Smooth muscle cell (in vitro differentiated cells): ENCODE results near the gene SFRP5. TPM values are rescaled to one million over a fixed set of nuclear protein-coding genes. Genes with fewer than 3 reads are reported as not detected.

Experiments
- DNase-seq: peaks from one replicate; lab custom pipeline; 2025; ENCODE audit not compliant: unreplicated experiment; lab: John Stamatoyannopoulos, UW
- H2AFZ ChIP-seq: fragments of 200-600 bp; sonication (generic); 2 replicates; pipeline ENCODE4 v1.6.0; 2016; ENCODE audit warnings: antibody characterized with exemption, low read depth, mild to moderate bottlenecking
- H3F3A ChIP-seq: fragments of 200-600 bp; sonication (generic); 2 replicates; pipeline ENCODE4 v1.6.0; 2017; ENCODE audit warnings: antibody characterized with exemption, low read depth
- H3K27ac ChIP-seq: fragments of 200-600 bp; sonication (generic); 2 replicates; pipeline ENCODE4 v1.5.1; 2016; ENCODE audit warnings: low read depth, mild to moderate bottlenecking
- H3K27me3 ChIP-seq: fragments of 200-600 bp; sonication (generic); 2 replicates; pipeline ENCODE4 v1.6.1; 2016; ENCODE audit warnings: low read depth, mild to moderate bottlenecking
- H3K36me3 ChIP-seq: fragments of 200-600 bp; sonication (generic); 2 replicates; pipeline ENCODE4 v1.5.1; 2016; ENCODE audit warnings: low read depth
- H3K4me1 ChIP-seq: fragments of 200-600 bp; sonication (generic); 2 replicates; pipeline ENCODE4 v1.5.1; 2016; ENCODE audit warnings: low read depth
- H3K4me2 ChIP-seq: fragments of 200-600 bp; sonication (generic); 2 replicates; pipeline ENCODE4 v1.6.0; 2016; ENCODE audit warnings: mild to moderate bottlenecking
- H3K4me3 ChIP-seq: fragments of 200-600 bp; sonication (generic); 2 replicates; pipeline ENCODE4 v1.5.1; 2016; ENCODE audit warnings: mild to moderate bottlenecking
- H3K79me2 ChIP-seq: fragments of 200-600 bp; sonication (generic); 2 replicates; pipeline ENCODE4 v1.6.0; 2016; ENCODE audit warnings: low read depth, mild to moderate bottlenecking
- H3K9ac ChIP-seq: fragments of 200-600 bp; sonication (generic); 2 replicates; pipeline ENCODE4 v1.6.0; 2016; ENCODE audit warnings: low read depth
- H3K9me3 ChIP-seq: fragments of 200-600 bp; sonication (generic); replicated peaks from 2 replicates; pipeline ENCODE4 v1.5.1; 2016; ENCODE audit warnings: low read depth
- H4K20me1 ChIP-seq: fragments of 200-600 bp; sonication (generic); 2 replicates; pipeline ENCODE4 v1.6.0; 2016; ENCODE audit warnings: low read depth
- CTCF ChIP-seq: fragments of 200-600 bp; sonication (generic); IDR thresholded peaks from 2 replicates; pipeline ENCODE4 v1.5.1; 2017; ENCODE audit warnings: borderline replicate concordance, mild to moderate bottlenecking, antibody characterized with exemption; ENCODE audit not compliant: insufficient read depth, poor library complexity, severe bottlenecking
- WGBS: methylation state at CpG from one replicate; pipeline ENCODE4 v1.1.7; 2016; ENCODE audit warnings: low lambda C conversion rate; 5-methylcytosine and 5-hydroxymethylcytosine counted together
- polyA plus RNA-seq: library from polyadenylated mRNA; unstranded; fragments of >200 nt; fragmentation: Nextera tagmentation; extraction: Ambion mirVana; gene quantifications from 2 replicates; pipeline ENCODE4 v1.2.1, GENCODE V29; 2016
- total RNA-seq: library from RNA; depleted of rRNA; stranded (reverse); fragments of >200 nt; gene quantifications from 2 replicates; pipeline ENCODE4 v1.2.3, GENCODE V29; 2014

The SFRP5 gene
- total and polyA plus RNA-seq, 2 experiments from 2014 or later = 0.11 TPM; not detected in 1

GRCh38 chr10:97755718-97756117, 16.1 kb downstream of the SFRP5 start:
- Histone ChIP-seq H3K36me3 (peaks cover 7% of the 10 kb centered on the region), H3K27ac (no peak overlapping the region), H3K9ac (no peak overlapping the region), H3K4me1 (no peaks in the 10 kb centered on the region), H3K4me3 (no peak overlapping the region), H3K9me3 (no peaks in the 10 kb centered on the region), H3K27me3 (no peaks in the 10 kb centered on the region), H3K79me2 (no peaks in the 10 kb centered on the region), H4K20me1 (peaks cover 27% of the 10 kb centered on the region), H3K4me2 (no peak overlapping the region), H3F3A (no peaks in the 10 kb centered on the region), H2AFZ (no peak overlapping the region)
- 97% methylated on average over 6 of the region's 6 CpGs for WGBS
- DNase-seq = no peak
- no peak for TF ChIP-seq CTCF

GRCh38 chr10:97754726-97755125, 17.1 kb downstream of the SFRP5 start:
- no peak overlapping the region for H2AFZ ChIP-seq
- no peak for TF ChIP-seq CTCF
- no peak overlapping the region for H3K4me2 ChIP-seq
- no peaks in the 10 kb centered on the region for H3F3A ChIP-seq
- no peaks in the 10 kb centered on the region for H3K9me3 ChIP-seq
- H3K79me2 ChIP-seq = no peaks in the 10 kb centered on the region
- H3K4me3 ChIP-seq = no peak overlapping the region
- no peaks in the 10 kb centered on the region for H3K4me1 ChIP-seq
- WGBS = 49% methylated on average over 4 of the region's 4 CpGs
- peaks cover 24% of the 10 kb centered on the region for H4K20me1 ChIP-seq
- H3K36me3 ChIP-seq = peaks cover 7% of the 10 kb centered on the region
- H3K27me3 ChIP-seq = no peaks in the 10 kb centered on the region
- DNase-seq = no peak
- H3K9ac ChIP-seq = no peak overlapping the region
- H3K27ac ChIP-seq = no peak overlapping the region

- Histone ChIP-seq H3K4me1 (no peaks in the 10 kb centered on the region), H3K79me2 (no peaks in the 10 kb centered on the region), H4K20me1 (peaks cover 30% of the 10 kb centered on the region), H3K4me2 (no peak overlapping the region), H3K9ac (no peak overlapping the region), H3K9me3 (no peaks in the 10 kb centered on the region), H3K4me3 (no peak overlapping the region), H2AFZ (no peak overlapping the region), H3F3A (no peaks in the 10 kb centered on the region), H3K27me3 (no peaks in the 10 kb centered on the region), H3K27ac (no peak overlapping the region), H3K36me3 (peaks cover 16% of the 10 kb centered on the region)
- no peak for DNase-seq
- 99% methylated on average over 18 of the region's 18 CpGs for WGBS
- TF ChIP-seq CTCF = no peak
These were observed 18.8 kb downstream of the SFRP5 start for GRCh38 chr10:97752956-97753355.

GRCh38 chr10:97748116-97748515, 23.7 kb downstream of the SFRP5 start:
- peaks cover 55% of the 10 kb centered on the region for H4K20me1 ChIP-seq
- H3K27ac ChIP-seq = no peak overlapping the region
- H3K79me2 ChIP-seq = peaks cover 11% of the 10 kb centered on the region
- 91% methylated on average over 10 of the region's 10 CpGs for WGBS
- no peak overlapping the region for H2AFZ ChIP-seq
- no peaks in the 10 kb centered on the region for H3F3A ChIP-seq
- no peak for DNase-seq
- no peak overlapping the region for H3K4me3 ChIP-seq
- TF ChIP-seq CTCF = no peak
- H3K4me2 ChIP-seq = no peak overlapping the region
- H3K27me3 ChIP-seq = no peaks in the 10 kb centered on the region
- H3K9ac ChIP-seq = no peak overlapping the region
- no peaks in the 10 kb centered on the region for H3K4me1 ChIP-seq
- peaks cover 9% of the 10 kb centered on the region for H3K36me3 ChIP-seq
- no peaks in the 10 kb centered on the region for H3K9me3 ChIP-seq
